ENCODE results near the gene TJP3. TPM values are rescaled to one million over a fixed set of nuclear protein-coding genes. Genes with fewer than 3 reads are reported as not detected.

Gene TJP3
- polyA plus RNA-seq, 1 donor from 2014 or later: 4.9 TPM

DNA sequence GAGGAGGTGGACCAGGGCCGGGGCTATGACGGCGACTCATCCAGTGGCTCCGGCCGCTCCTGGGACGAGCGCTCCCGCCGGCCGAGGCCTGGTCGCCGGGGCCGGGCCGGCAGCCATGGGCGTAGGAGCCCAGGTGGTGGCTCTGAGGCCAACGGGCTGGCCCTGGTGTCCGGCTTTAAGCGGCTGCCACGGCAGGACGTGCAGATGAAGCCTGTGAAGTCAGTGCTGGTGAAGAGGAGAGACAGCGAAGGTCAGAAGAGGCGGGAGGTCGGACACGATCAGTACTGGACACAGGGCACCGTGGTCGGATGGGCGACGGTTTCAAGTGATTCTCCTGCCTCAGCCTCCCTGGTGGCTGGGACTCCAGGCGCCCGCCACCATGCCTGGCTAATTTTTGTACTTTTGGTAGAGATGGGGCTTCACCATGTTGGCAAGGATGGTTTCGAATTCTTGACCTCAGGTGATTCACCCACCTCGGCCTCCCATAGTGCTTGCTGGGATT, 22.3 kb downstream of the TJP3 start:
- Mint-ChIP-seq H3K9me3 (peaks cover 0 to 2% (median 0%) of the 10 kb centered on the region in 3 donors), H3K36me3 (peaks cover 2% of the 10 kb centered on the region), H3K4me3 (no peak overlapping the region), H3K27me3 (no peaks in the 10 kb centered on the region), H3K4me1 (no peaks in the 10 kb centered on the region), H3K27ac (no peak overlapping the region)

DNA sequence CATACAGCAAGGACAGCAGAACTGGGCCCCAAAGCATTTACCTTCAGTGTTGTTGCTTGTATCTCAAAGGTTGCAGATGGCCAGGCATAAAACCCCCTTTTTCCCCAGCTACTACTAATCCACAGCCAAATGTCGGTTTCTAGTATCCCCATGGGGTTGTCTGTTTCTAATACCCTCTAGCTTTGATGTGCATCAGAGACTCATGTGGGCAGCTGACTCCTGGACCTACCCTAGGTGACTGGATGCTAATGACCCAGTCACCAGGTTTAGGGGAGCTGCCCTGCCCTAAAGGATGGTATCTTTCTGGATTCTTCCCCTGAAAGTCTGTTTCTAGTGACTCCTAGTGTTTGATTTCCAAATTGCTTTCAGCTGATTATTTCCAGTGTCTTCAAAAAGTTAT, 23.9 kb downstream of the TJP3 start:
- no peaks in the 10 kb centered on the region for H3K4me1 Mint-ChIP-seq
- H3K36me3 Mint-ChIP-seq: peaks cover 2% of the 10 kb centered on the region
- peaks cover 0 to 2% (median 0%) of the 10 kb centered on the region in 3 donors for H3K9me3 Mint-ChIP-seq
- no peaks in the 10 kb centered on the region for H3K27me3 Mint-ChIP-seq
- H3K4me3 Mint-ChIP-seq: no peak overlapping the region
- H3K27ac Mint-ChIP-seq: no peak overlapping the region

DNA sequence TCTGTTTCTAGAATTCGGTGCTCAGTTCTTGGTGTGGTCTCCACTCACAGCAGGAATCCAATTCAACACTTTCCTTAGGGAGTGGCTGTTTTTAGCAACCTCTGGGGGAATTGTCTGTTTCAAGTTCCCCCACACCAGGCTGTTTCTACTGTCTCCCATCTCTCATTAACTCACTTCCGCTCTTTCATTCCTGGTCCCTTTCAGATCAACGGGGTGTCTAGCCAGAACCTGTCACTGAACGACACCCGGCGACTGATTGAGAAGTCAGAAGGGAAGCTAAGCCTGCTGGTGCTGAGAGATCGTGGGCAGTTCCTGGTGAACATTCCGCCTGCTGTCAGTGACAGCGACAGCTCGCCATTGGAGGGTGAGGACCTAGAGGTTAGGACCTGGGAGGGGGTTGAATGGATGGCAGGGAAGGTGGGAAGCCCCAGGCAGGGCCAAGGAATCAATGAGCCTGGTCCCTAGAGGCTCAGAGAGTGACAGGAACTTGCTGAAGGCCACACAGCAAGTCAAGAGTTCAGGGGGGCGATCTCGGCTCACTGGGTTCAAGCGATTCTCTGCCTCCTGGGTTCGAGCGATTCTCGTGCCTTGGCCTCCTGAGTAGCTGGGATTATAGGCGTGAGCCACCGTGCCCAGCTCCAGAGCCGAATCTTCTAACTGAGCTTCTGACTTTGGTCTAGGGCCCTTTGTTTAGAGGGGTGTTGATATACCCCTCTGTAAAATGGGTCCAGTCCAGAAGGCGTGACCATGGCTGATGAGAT, 25.5 kb downstream of the TJP3 start:
- peaks cover 2% of the 10 kb centered on the region for H3K36me3 Mint-ChIP-seq
- no peaks in the 10 kb centered on the region for H3K4me1 Mint-ChIP-seq
- peaks cover 0 to 2% (median 0%) of the 10 kb centered on the region in 3 donors for H3K9me3 Mint-ChIP-seq
- no peak overlapping the region for H3K4me3 Mint-ChIP-seq
- peaks cover 5% of the 10 kb centered on the region for H3K27me3 Mint-ChIP-seq
- no peak overlapping the region for H3K27ac Mint-ChIP-seq

GRCh38 chr19:3734310-3734600, 26.1 kb downstream of the TJP3 start:
- Mint-ChIP-seq H3K9me3 (peaks cover 0 to 2% (median 0%) of the 10 kb centered on the region in 3 donors), H3K4me1 (no peaks in the 10 kb centered on the region), H3K27ac (no peak overlapping the region), H3K4me3 (no peak overlapping the region), H3K27me3 (peaks cover 5% of the 10 kb centered on the region), H3K36me3 (peaks cover 2% of the 10 kb centered on the region)

DNA sequence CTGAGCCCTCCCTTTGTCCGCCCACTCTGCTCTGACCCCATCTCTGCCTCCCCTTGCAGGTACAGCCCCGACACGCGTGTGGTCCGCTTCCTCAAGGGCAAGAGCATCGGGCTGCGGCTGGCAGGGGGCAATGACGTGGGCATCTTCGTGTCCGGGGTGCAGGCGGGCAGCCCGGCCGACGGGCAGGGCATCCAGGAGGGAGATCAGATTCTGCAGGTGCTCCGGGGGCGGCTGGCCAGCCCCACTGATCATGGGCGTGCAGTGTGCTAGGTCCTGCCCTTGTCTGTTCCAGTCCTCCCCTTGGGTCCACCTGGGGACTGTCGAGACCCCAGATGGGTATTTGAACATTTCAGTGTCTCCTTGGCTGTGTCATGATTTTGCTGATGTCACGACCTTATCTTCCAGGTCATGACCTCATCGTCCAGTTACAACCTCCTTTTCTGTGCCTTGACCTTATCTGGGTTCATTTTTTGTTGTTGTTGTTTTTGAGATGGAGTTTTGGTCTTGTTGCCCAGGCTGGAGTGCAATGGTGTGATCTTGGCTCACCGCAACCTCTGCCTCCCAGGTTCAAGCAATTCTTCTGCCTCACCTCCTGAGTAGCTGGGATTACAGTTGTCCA, 28.0 kb downstream of the TJP3 start:
- Mint-ChIP-seq H3K27me3 (peaks cover 5% of the 10 kb centered on the region), H3K4me3 (no peak overlapping the region), H3K36me3 (no peaks in the 10 kb centered on the region), H3K27ac (no peak overlapping the region), H3K9me3 (peaks cover 0 to 2% (median 0%) of the 10 kb centered on the region in 3 donors), H3K4me1 (no peaks in the 10 kb centered on the region)

GRCh38 chr19:3737487-3738205, 29.5 kb downstream of the TJP3 start:
- Mint-ChIP-seq H3K4me3 (no peak overlapping the region), H3K27ac (no peak overlapping the region), H3K36me3 (no peaks in the 10 kb centered on the region), H3K27me3 (peaks cover 5% of the 10 kb centered on the region), H3K4me1 (no peaks in the 10 kb centered on the region), H3K9me3 (peaks cover 0 to 2% (median 0%) of the 10 kb centered on the region in 3 donors)

- peaks cover 5% of the 10 kb centered on the region for H3K27me3 Mint-ChIP-seq
- no peak overlapping the region for H3K4me3 Mint-ChIP-seq
- peaks cover 0 to 4% (median 0%) of the 10 kb centered on the region in 3 donors for H3K9me3 Mint-ChIP-seq
- H3K4me1 Mint-ChIP-seq: no peaks in the 10 kb centered on the region
- no peak overlapping the region for H3K27ac Mint-ChIP-seq
- no peaks in the 10 kb centered on the region for H3K36me3 Mint-ChIP-seq
Measured at GRCh38 chr19:3738477-3739220, 30.5 kb downstream of the TJP3 start.

DNA sequence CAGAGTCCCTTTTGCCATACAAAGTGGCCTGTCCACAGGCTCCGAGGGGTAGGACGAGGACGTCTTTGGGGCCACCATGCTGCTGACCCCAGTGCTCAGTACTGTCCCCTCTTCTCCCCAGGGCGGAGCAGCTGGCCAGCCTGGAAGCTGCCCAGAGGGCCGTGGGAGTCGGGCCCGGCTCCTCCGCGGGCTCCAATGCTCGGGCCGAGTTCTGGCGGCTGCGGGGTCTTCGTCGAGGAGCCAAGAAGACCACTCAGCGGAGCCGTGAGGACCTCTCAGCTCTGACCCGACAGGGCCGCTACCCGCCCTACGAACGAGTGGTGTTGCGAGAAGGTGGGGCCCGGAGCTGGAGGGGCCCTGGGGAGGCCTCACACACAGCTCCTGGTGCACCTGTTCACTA, 32.2 kb downstream of the TJP3 start:
- no peak overlapping the region for H3K4me3 Mint-ChIP-seq
- no peaks in the 10 kb centered on the region for H3K4me1 Mint-ChIP-seq
- H3K9me3 Mint-ChIP-seq: peaks cover 0 to 4% (median 0%) of the 10 kb centered on the region in 3 donors
- H3K27ac Mint-ChIP-seq: no peak overlapping the region
- H3K27me3 Mint-ChIP-seq: peaks cover 5% of the 10 kb centered on the region
- H3K36me3 Mint-ChIP-seq: no peaks in the 10 kb centered on the region

GRCh38 chr19:3743486-3743885, 35.3 kb downstream of the TJP3 start:
- H3K4me1 Mint-ChIP-seq: no peaks in the 10 kb centered on the region
- H3K9me3 Mint-ChIP-seq: peaks cover 0 to 4% (median 0%) of the 10 kb centered on the region in 3 donors
- no peaks in the 10 kb centered on the region for H3K36me3 Mint-ChIP-seq
- no peak overlapping the region for H3K4me3 Mint-ChIP-seq
- no peak overlapping the region for H3K27ac Mint-ChIP-seq
- no peaks in the 10 kb centered on the region for H3K27me3 Mint-ChIP-seq

DNA sequence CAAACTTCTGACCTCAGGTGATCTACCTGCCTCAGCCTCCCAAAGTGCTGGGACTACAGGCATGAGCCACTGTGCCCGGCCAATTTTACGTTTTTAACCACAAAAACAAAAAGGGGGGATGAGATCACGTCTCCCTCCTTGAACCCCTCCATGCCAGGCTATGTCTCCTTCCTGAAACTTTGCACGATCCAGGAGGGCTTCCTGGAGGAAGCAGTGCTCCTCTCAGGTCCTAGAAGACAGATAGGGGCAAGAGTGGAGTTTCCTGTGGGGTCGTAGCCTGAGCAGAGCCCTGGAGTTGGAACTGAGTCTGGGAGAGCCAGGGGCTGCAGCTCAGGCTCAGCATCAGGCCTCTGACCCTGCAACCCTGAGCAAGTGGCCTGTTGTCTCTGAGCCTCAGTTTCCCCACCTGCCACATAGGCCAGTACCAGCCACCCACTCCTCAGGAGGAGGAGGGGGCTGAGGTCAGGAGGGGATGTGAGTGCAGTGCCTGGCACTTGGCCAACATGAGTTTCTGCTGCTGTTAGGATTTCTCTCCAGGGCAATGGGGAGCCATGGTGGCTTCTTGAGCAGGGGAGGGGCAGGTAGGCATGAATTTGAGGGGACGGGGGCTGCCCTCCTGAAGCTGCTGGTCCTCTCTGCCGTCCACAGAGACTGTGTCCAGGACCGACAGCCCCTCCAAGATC, 37.3 kb downstream of the TJP3 start:
- no peak overlapping the region for H3K27ac Mint-ChIP-seq

GRCh38 chr19:3746371-3747056, 38.3 kb downstream of the TJP3 start:
- H3K4me1 Mint-ChIP-seq: no peaks in the 10 kb centered on the region
- H3K27ac Mint-ChIP-seq: no peak overlapping the region
- peaks cover 0 to 4% (median 0%) of the 10 kb centered on the region in 3 donors for H3K9me3 Mint-ChIP-seq
- peaks cover 6% of the 10 kb centered on the region for H3K36me3 Mint-ChIP-seq
- no peak overlapping the region for H3K4me3 Mint-ChIP-seq
- H3K27me3 Mint-ChIP-seq: no peaks in the 10 kb centered on the region

More for the DNA sequence above, 37.3 kb downstream of the TJP3 start:
- Mint-ChIP-seq H3K4me3 (no peak overlapping the region), H3K9me3 (peaks cover 0 to 4% (median 0%) of the 10 kb centered on the region in 3 donors), H3K36me3 (peaks cover 3% of the 10 kb centered on the region), H3K27me3 (no peaks in the 10 kb centered on the region), H3K4me1 (no peaks in the 10 kb centered on the region)

- H3K9me3 Mint-ChIP-seq: no peaks in the 10 kb centered on the region
- no peaks in the 10 kb centered on the region for H3K27me3 Mint-ChIP-seq
- no peak overlapping the region for H3K27ac Mint-ChIP-seq
- peaks cover 9% of the 10 kb centered on the region for H3K36me3 Mint-ChIP-seq
- H3K4me1 Mint-ChIP-seq: no peaks in the 10 kb centered on the region
- H3K4me3 Mint-ChIP-seq: no peak overlapping the region
Measured at GRCh38 chr19:3748965-3749364, 40.8 kb downstream of the TJP3 start.

DNA sequence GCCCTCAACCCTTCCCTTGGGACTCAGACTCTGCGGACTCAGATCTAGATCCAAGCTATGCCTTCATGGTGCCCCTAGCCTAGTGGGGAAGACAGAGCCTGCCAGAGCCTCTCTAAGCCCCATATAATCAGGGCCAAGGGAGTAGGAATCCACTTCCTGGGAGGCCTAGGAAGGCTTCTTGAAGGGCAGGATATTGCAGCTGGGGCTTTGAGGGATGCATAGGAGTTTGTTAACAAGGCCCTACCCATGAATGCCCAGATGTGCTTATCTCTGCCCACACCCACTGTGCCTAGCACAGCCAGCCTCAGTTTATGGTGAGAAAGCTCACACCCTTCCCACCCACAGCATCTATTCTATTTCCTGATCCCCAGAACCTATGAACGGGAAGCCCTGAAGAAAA, 42.0 kb downstream of the TJP3 start:
- no peaks in the 10 kb centered on the region for H3K9me3 Mint-ChIP-seq
- no peaks in the 10 kb centered on the region for H3K27me3 Mint-ChIP-seq
- H3K4me1 Mint-ChIP-seq: peaks cover 0 to 4% (median 2%) of the 10 kb centered on the region in 3 donors
- H3K27ac Mint-ChIP-seq: no peak overlapping the region
- H3K4me3 Mint-ChIP-seq: no peak overlapping the region
- peaks cover 9% of the 10 kb centered on the region for H3K36me3 Mint-ChIP-seq

DNA sequence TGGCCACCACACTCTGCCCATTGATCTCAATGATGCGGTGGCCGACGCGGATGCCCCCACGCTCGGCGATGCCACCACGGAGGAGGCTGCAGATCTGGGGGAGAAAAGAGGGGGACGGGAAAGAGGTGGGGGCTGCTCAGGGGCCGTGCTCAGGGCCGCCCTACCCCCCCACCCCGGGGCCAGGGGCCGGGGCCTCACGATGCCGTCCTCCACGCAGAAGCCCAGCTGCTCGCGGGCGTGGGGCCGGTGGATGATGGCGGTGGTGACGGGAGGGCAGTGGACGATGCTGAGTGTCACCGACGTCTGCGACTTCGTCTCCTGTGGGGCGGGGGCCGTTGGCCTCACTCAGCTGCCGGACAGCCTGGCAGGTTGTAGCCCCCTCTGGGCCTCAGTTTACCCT, 43.1 kb downstream of the TJP3 start:
- Mint-ChIP-seq H3K9me3 (no peaks in the 10 kb centered on the region), H3K36me3 (peaks cover 9% of the 10 kb centered on the region)

More for the DNA sequence above, 43.1 kb downstream of the TJP3 start:
- no peak overlapping the region for H3K4me3 Mint-ChIP-seq
- no peak overlapping the region for H3K27ac Mint-ChIP-seq
- no peaks in the 10 kb centered on the region for H3K27me3 Mint-ChIP-seq
- peaks cover 2 to 8% (median 3%) of the 10 kb centered on the region in 3 donors for H3K4me1 Mint-ChIP-seq

All from IgD-negative memory B cell (primary cell).